Measurements from ENCODE around the gene ENPEP.
"Not testable (repeated sequence)": the region's sequence is repeated elsewhere in the genome, so short reads cannot be mapped to it uniquely, and the experiment has no call there.

Gene ENPEP, protein sequence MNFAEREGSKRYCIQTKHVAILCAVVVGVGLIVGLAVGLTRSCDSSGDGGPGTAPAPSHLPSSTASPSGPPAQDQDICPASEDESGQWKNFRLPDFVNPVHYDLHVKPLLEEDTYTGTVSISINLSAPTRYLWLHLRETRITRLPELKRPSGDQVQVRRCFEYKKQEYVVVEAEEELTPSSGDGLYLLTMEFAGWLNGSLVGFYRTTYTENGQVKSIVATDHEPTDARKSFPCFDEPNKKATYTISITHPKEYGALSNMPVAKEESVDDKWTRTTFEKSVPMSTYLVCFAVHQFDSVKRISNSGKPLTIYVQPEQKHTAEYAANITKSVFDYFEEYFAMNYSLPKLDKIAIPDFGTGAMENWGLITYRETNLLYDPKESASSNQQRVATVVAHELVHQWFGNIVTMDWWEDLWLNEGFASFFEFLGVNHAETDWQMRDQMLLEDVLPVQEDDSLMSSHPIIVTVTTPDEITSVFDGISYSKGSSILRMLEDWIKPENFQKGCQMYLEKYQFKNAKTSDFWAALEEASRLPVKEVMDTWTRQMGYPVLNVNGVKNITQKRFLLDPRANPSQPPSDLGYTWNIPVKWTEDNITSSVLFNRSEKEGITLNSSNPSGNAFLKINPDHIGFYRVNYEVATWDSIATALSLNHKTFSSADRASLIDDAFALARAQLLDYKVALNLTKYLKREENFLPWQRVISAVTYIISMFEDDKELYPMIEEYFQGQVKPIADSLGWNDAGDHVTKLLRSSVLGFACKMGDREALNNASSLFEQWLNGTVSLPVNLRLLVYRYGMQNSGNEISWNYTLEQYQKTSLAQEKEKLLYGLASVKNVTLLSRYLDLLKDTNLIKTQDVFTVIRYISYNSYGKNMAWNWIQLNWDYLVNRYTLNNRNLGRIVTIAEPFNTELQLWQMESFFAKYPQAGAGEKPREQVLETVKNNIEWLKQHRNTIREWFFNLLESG

DNA sequence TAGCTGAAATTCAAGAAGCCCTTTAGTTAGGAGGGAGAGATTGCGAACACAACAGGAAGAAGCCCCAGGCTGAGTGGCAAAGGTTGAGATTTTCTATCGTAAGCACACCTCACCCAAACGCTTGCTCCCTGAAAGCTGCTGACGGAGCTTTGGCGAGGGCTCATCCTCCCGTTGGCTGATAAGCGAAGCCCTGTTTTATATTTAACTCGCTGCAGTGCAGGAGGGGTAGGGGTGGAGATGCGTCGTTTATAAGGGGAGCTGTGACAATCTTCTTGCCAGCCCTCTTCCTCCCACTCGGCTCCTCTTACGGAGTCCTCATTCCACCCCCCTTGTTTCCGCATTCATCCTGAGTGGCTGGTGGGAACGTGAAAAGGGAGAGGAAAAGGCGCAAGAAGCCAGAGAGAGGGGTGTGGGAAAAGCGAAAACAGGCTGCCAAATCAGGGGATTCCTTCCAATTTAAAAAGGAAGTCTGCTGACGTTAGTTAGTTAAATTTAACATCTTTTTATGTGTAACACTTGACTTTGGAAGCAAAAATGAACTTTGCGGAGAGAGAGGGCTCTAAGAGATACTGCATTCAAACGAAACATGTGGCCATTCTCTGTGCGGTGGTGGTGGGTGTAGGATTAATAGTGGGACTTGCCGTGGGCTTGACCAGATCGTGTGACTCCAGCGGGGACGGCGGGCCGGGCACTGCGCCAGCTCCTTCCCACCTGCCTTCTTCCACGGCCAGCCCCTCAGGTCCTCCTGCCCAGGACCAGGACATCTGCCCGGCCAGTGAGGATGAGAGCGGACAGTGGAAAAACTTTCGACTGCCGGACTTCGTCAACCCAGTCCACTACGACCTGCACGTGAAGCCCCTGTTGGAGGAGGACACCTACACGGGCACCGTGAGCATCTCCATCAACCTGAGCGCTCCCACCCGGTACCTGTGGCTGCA, at the start of gene ENPEP:
ENPEP (plus strand) TSS at position 275 of the 938 bp plus-strand sequence; CDS start at position 535, 260 bp downstream.
- no peak within 1 kb of the TSS for H3K4me3 ChIP-seq (ENCODE audit: low read length)
- no peak within 1 kb of the TSS for H3K27ac ChIP-seq (ENCODE audit: low read length)
- no peaks in the 10 kb centered on the region for H3K4me1 ChIP-seq (ENCODE audit: control insufficient read depth, insufficient read depth, low read length)
- no peak for DNase-seq (ENCODE audit: low read depth, low spot score)
- no CpG with 5 or more reads among the region's 39 CpGs for WGBS (ENCODE audit: insufficient coverage, insufficient read length)
- no peaks in the 10 kb centered on the region for H3K27me3 ChIP-seq (ENCODE audit: control insufficient read depth, insufficient read depth, low read length)
- H3K36me3 ChIP-seq (ENCODE audit: control insufficient read depth, insufficient read depth, low read length): no peaks in the 10 kb centered on the region
- H3K9me3 ChIP-seq (ENCODE audit: control insufficient read depth, insufficient read depth, low read length): no peaks in the 10 kb centered on the region

GRCh38 chr4:110431805-110432204, 44.1 kb upstream of the ENPEP start:
- WGBS (ENCODE audit: insufficient coverage, insufficient read length): no CpG with 5 or more reads among the region's 2 CpGs
- DNase-seq (ENCODE audit: low read depth, low spot score); H3K4me1 ChIP-seq (ENCODE audit: control insufficient read depth, insufficient read depth, low read length); H3K27me3 ChIP-seq (ENCODE audit: control insufficient read depth, insufficient read depth, low read length); H3K9me3 ChIP-seq (ENCODE audit: control insufficient read depth, insufficient read depth, low read length); H3K27ac ChIP-seq (ENCODE audit: low read length); H3K36me3 ChIP-seq (ENCODE audit: control insufficient read depth, insufficient read depth, low read length); H3K4me3 ChIP-seq (ENCODE audit: low read length): not testable (repeated sequence)

DNA sequence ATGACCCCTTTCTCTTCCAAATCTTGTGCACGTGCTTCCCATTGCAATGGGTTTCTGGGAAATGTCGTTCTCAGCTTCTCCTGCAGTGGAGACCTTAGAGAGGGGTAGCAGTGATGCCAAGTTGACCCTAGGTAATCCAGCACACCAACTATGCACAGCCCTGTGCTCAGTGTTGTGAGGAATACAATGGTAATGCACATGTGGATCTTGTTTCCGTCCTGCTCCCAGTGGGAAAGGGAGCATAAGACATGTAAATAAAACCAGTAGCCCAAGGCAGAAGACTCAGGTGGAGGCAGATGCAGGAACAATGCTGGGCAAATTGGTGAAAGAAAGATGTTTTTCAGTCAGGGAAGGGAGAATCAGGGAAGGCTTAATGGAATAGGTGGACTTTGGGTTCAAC, 38.7 kb upstream of the ENPEP start:
- H3K36me3 ChIP-seq (ENCODE audit: control insufficient read depth, insufficient read depth, low read length); H3K4me3 ChIP-seq (ENCODE audit: low read length); DNase-seq (ENCODE audit: low read depth, low spot score); H3K9me3 ChIP-seq (ENCODE audit: control insufficient read depth, insufficient read depth, low read length); H3K4me1 ChIP-seq (ENCODE audit: control insufficient read depth, insufficient read depth, low read length); H3K27me3 ChIP-seq (ENCODE audit: control insufficient read depth, insufficient read depth, low read length); H3K27ac ChIP-seq (ENCODE audit: low read length): not testable (repeated sequence)
- WGBS (ENCODE audit: insufficient coverage, insufficient read length): no CpG with 5 or more reads among the region's 3 CpGs

GRCh38 chr4:110439209-110439608, 36.7 kb upstream of the ENPEP start:
- not testable (repeated sequence) for H3K9me3 ChIP-seq (ENCODE audit: control insufficient read depth, insufficient read depth, low read length); DNase-seq (ENCODE audit: low read depth, low spot score); H3K27me3 ChIP-seq (ENCODE audit: control insufficient read depth, insufficient read depth, low read length); H3K4me1 ChIP-seq (ENCODE audit: control insufficient read depth, insufficient read depth, low read length); H3K4me3 ChIP-seq (ENCODE audit: low read length); H3K36me3 ChIP-seq (ENCODE audit: control insufficient read depth, insufficient read depth, low read length); H3K27ac ChIP-seq (ENCODE audit: low read length)
- WGBS (ENCODE audit: insufficient coverage, insufficient read length): no CpG with 5 or more reads among the region's 1 CpG

DNA sequence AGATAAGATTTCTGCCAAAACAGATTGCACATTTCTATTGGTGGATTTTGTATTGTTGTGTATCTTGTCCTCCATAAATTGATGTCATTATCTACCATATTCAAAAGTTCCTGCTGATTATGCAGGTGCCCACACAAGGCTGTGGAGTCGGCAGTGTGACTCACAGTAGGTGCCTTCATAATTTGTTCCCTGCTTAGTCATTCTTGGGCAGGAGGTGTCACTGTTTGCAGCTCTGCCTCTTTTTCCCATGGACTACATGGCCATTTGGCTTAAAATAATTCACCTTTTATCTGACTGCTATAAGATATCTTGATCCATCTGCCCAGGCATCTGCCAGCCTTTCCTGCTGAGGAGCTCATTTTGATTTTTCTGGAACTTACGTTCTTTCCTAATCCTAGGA, 33.6 kb upstream of the ENPEP start:
- H3K9me3 ChIP-seq (ENCODE audit: control insufficient read depth, insufficient read depth, low read length): no peaks in the 10 kb centered on the region
- no CpG with 5 or more reads among the region's 2 CpGs for WGBS (ENCODE audit: insufficient coverage, insufficient read length)
- no peak for DNase-seq (ENCODE audit: low read depth, low spot score)
- H3K4me3 ChIP-seq (ENCODE audit: low read length): no peak overlapping the region
- H3K36me3 ChIP-seq (ENCODE audit: control insufficient read depth, insufficient read depth, low read length): no peaks in the 10 kb centered on the region
- H3K27me3 ChIP-seq (ENCODE audit: control insufficient read depth, insufficient read depth, low read length): no peaks in the 10 kb centered on the region
- no peak overlapping the region for H3K27ac ChIP-seq (ENCODE audit: low read length)
- H3K4me1 ChIP-seq (ENCODE audit: control insufficient read depth, insufficient read depth, low read length): no peaks in the 10 kb centered on the region

GRCh38 chr4:110442788-110443187, 33.2 kb upstream of the ENPEP start:
- DNase-seq (ENCODE audit: low read depth, low spot score): no peak
- Histone ChIP-seq H3K9me3 (ENCODE audit: control insufficient read depth, insufficient read depth, low read length) (no peaks in the 10 kb centered on the region), H3K4me1 (ENCODE audit: control insufficient read depth, insufficient read depth, low read length) (no peaks in the 10 kb centered on the region), H3K27ac (ENCODE audit: low read length) (no peak overlapping the region), H3K4me3 (ENCODE audit: low read length) (no peak overlapping the region), H3K27me3 (ENCODE audit: control insufficient read depth, insufficient read depth, low read length) (no peaks in the 10 kb centered on the region), H3K36me3 (ENCODE audit: control insufficient read depth, insufficient read depth, low read length) (no peaks in the 10 kb centered on the region)
- WGBS (ENCODE audit: insufficient coverage, insufficient read length): no CpG with 5 or more reads among the region's 2 CpGs

DNA sequence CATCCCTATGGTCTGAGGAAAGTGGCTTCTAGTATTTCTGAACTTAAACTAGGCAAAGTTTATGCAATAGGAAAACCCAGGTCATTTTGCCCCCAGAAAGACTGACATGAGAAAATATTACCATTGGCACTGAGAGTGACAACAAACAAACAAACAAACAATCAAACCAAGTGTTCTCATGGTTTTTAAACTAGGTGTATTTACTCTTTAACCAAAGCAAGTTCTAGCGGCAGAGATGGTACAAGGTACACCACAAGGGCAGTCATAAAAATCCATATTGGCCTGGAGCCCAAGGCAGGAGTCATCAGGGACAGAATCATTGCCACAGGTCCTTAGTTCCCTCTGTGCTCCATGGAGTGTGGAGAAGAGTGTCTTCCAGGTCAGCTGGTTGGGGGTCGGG, 26.0 kb upstream of the ENPEP start:
- Histone ChIP-seq H3K4me3 (ENCODE audit: low read length) (no peak overlapping the region), H3K9me3 (ENCODE audit: control insufficient read depth, insufficient read depth, low read length) (no peaks in the 10 kb centered on the region), H3K36me3 (ENCODE audit: control insufficient read depth, insufficient read depth, low read length) (no peaks in the 10 kb centered on the region), H3K4me1 (ENCODE audit: control insufficient read depth, insufficient read depth, low read length) (no peaks in the 10 kb centered on the region), H3K27me3 (ENCODE audit: control insufficient read depth, insufficient read depth, low read length) (no peaks in the 10 kb centered on the region), H3K27ac (ENCODE audit: low read length) (no peak overlapping the region)
- DNase-seq (ENCODE audit: low read depth, low spot score): no peak
- no CpG with 5 or more reads among the region's 2 CpGs for WGBS (ENCODE audit: insufficient coverage, insufficient read length)

DNA sequence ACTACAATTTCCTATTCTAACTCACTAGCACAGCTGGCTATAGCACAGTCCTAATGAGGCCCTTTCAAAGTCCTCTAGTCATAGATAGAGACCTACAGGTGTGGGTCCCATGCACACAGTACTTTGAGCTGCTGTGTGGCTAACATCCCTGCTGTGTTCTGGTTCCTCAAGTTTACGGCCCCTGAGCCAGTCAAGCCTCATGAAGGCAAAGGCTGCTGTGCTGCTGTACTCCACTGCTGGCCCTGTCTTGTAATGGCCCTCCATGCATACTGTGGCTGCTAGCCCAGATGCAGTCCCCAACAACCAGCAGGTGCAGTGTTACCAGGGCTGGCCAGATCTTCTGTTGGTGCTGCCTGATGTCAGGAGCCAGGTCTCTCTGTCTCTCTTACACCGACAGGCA, 23.4 kb upstream of the ENPEP start:
- Histone ChIP-seq H3K9me3 (ENCODE audit: control insufficient read depth, insufficient read depth, low read length) (no peaks in the 10 kb centered on the region), H3K27ac (ENCODE audit: low read length) (no peak overlapping the region), H3K4me1 (ENCODE audit: control insufficient read depth, insufficient read depth, low read length) (no peaks in the 10 kb centered on the region), H3K27me3 (ENCODE audit: control insufficient read depth, insufficient read depth, low read length) (no peaks in the 10 kb centered on the region), H3K4me3 (ENCODE audit: low read length) (no peak overlapping the region), H3K36me3 (ENCODE audit: control insufficient read depth, insufficient read depth, low read length) (no peaks in the 10 kb centered on the region)
- WGBS (ENCODE audit: insufficient coverage, insufficient read length): no CpG with 5 or more reads among the region's 2 CpGs
- DNase-seq (ENCODE audit: low read depth, low spot score): no peak

DNA sequence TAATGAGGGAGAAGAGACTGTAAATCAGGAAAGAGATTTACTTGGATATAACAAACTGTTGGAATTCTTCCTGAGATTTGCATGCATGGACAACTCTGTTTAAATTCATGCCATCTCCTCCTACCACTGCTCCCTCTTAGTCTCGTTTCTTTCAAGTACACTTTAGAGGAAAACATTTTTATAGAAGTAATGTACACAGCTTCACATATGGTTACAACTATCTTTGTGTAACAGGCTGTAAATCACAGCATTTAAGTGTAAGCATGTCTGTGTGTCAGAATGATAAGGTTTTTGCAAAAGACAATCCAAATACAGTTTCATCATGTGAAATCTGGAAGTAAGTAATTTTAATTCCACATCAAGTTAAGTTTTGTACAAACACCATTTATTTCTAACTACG, 21.5 kb upstream of the ENPEP start:
- Histone ChIP-seq H3K9me3 (ENCODE audit: control insufficient read depth, insufficient read depth, low read length) (no peaks in the 10 kb centered on the region), H3K4me3 (ENCODE audit: low read length) (no peak overlapping the region), H3K27me3 (ENCODE audit: control insufficient read depth, insufficient read depth, low read length) (no peaks in the 10 kb centered on the region), H3K27ac (ENCODE audit: low read length) (no peak overlapping the region), H3K36me3 (ENCODE audit: control insufficient read depth, insufficient read depth, low read length) (no peaks in the 10 kb centered on the region), H3K4me1 (ENCODE audit: control insufficient read depth, insufficient read depth, low read length) (no peaks in the 10 kb centered on the region)
- no CpG with 5 or more reads among the region's 2 CpGs for WGBS (ENCODE audit: insufficient coverage, insufficient read length)
- DNase-seq (ENCODE audit: low read depth, low spot score): no peak

Measured in iPS DF 6.9 (cell line).